ENCODE data around the gene GALNT2.

The GALNT2 gene

DNA sequence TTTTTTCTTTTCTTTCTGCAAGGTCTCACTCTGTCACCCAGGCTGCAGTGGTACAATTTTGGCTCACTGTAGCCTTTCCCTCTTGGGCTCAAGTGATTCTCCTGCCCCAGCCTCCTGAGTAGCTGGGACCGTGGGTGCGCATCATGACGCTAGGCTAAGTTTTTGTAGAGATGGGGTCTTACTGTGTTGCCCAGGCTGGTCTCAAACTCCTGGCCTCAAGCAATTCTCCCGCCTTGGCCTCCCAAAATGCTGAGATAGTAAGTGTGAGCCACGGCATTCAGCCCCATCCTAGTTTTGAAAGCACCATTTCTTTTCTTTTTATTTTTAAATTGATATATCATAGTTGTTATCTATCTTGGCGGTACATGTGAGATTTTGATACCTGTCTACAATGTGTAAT, 140.6 kb downstream of the GALNT2 start:
- H3K4me3 ChIP-seq (ENCODE audit: low read depth, low read length): no peak overlapping the region
- no peak overlapping the region for H3K9ac ChIP-seq (ENCODE audit: low read depth, low read length)
- no peaks in the 10 kb centered on the region for H3K27me3 ChIP-seq (ENCODE audit: control insufficient read depth, insufficient read depth, low read length)
- H3K27ac ChIP-seq (ENCODE audit: low read depth, low read length): no peak overlapping the region
- H3K9me3 ChIP-seq (ENCODE audit: control insufficient read depth, insufficient read depth, low read length): no peaks in the 10 kb centered on the region
- H3K36me3 ChIP-seq (ENCODE audit: control insufficient read depth, insufficient read depth, low read length): peaks cover 23% of the 10 kb centered on the region
- no peaks in the 10 kb centered on the region for H3K4me1 ChIP-seq (ENCODE audit: control insufficient read depth, insufficient read depth, low read length)

DNA sequence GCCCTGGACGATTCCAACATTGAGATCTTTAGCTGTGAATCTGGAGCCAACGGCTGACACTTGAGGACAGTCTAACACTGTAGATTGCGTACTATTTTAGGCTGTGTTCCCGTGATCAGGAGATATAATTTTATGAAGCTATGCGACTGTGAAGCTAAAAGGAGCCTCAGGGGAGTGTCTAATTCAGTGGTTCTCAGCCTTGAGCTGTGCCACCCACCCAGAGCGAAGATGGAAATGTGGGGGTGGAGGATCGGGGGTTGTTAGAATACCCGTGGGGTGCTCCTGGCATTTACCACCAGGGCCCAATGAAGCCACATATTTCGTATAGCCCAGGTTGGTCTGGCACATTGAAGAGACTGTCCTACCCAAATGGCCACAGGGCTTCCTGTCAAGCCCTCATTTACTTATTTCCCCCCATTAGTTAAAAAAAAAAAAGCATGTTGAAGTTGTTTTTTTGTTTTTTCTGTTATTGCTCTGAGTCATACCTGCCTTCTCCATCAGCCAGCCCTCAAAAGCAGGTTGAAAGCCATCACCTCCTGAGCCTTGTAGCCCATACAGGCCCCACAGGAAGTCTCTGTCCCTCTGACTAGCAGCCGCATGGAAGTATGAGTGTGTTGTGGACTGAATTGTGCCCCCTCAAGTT, 141.7 kb downstream of the GALNT2 start:
- no peak overlapping the region for H3K9ac ChIP-seq (ENCODE audit: low read depth, low read length)
- no peak overlapping the region for H3K27ac ChIP-seq (ENCODE audit: low read depth, low read length)
- no peaks in the 10 kb centered on the region for H3K9me3 ChIP-seq (ENCODE audit: control insufficient read depth, insufficient read depth, low read length)
- H3K36me3 ChIP-seq (ENCODE audit: control insufficient read depth, insufficient read depth, low read length): peaks cover 14% of the 10 kb centered on the region
- H3K4me1 ChIP-seq (ENCODE audit: control insufficient read depth, insufficient read depth, low read length): no peaks in the 10 kb centered on the region
- no peaks in the 10 kb centered on the region for H3K27me3 ChIP-seq (ENCODE audit: control insufficient read depth, insufficient read depth, low read length)
- H3K4me3 ChIP-seq (ENCODE audit: low read depth, low read length): no peak overlapping the region

DNA sequence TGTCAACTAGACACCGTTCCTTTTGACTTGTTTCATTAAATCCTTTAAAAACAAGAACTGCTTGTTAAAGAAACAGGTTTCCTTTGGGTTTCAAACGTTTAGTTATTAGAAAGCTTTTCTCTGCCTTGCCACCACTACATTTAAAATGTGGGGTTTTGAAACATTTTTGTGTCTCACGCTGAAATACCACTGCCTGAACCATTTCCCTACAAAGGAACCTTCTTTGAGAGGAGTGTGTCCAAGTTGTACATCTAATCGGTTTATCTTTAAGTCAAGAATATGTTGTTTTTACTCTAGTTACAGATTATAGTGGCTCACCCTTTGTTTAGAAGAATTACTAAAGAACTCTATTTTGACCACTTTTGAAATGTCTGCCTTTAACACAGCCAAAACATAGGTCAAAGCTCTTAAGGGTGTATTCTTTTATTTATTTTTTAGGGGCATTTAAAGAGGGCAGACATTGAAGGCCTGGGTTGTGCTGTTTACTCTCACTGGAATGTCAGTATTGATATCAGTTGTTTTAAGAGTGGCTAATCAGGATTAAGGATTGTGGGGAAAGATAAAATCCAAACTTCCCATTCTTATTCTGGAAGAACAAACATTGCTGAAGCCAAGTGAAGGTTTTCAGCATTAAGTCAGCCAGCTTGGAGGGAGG, 143.4 kb downstream of the GALNT2 start:
- H3K4me3 ChIP-seq (ENCODE audit: low read depth, low read length): no peak overlapping the region
- H3K4me1 ChIP-seq (ENCODE audit: control insufficient read depth, insufficient read depth, low read length): no peaks in the 10 kb centered on the region
- H3K9me3 ChIP-seq (ENCODE audit: control insufficient read depth, insufficient read depth, low read length): no peaks in the 10 kb centered on the region
- no peaks in the 10 kb centered on the region for H3K36me3 ChIP-seq (ENCODE audit: control insufficient read depth, insufficient read depth, low read length)
- no peaks in the 10 kb centered on the region for H3K27me3 ChIP-seq (ENCODE audit: control insufficient read depth, insufficient read depth, low read length)
- H3K27ac ChIP-seq (ENCODE audit: low read depth, low read length): peak overlapping the region; percentile 36
- H3K9ac ChIP-seq (ENCODE audit: low read depth, low read length): no peak overlapping the region

- H3K27ac ChIP-seq (ENCODE audit: low read depth, low read length): no peak overlapping the region
- H3K4me1 ChIP-seq (ENCODE audit: control insufficient read depth, insufficient read depth, low read length): no peaks in the 10 kb centered on the region
These were observed 143.9 kb downstream of the GALNT2 start for GRCh38 chr1:230210981-230211336.

DNA sequence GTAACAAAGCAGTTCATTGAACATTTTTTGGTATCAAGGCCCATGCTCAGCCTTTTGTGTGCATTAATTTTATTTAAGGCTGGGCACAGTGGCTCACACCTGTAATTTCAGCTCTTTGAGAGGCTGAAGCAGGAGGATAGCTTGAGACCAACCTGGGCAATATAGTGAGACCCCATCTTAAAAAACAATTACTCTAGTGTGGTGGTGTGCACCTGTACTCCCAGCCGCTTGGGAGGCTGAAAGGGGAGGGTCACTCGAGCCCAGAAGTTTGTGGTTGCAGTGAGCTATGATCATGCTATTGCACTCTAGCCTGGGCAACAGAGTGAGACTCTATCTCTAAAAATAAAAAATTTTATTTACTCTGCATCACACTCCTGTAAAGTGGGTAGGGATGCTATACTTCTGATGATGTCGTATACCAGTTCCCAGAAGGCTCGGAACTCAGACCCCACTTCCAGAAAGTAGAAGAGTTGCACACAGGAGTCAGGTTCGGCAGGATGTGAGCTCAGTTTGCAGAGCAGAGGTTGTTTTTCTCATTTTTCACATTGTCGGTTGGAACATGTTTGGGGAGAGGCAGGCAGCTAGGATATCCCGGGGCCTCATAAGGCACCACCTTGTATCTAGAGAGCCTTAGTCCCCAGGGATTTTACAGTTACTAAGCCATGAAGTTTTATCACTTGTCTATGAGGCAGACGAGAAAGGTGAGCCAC, 144.6 kb downstream of the GALNT2 start:
- Histone ChIP-seq H3K36me3 (ENCODE audit: control insufficient read depth, insufficient read depth, low read length) (no peaks in the 10 kb centered on the region), H3K27me3 (ENCODE audit: control insufficient read depth, insufficient read depth, low read length) (no peaks in the 10 kb centered on the region), H3K4me1 (ENCODE audit: control insufficient read depth, insufficient read depth, low read length) (no peaks in the 10 kb centered on the region), H3K9me3 (ENCODE audit: control insufficient read depth, insufficient read depth, low read length) (no peaks in the 10 kb centered on the region), H3K27ac (ENCODE audit: low read depth, low read length) (no peak overlapping the region), H3K9ac (ENCODE audit: low read depth, low read length) (no peak overlapping the region), H3K4me3 (ENCODE audit: low read depth, low read length) (no peak overlapping the region)

More at GRCh38 chr1:230210981-230211336, 143.9 kb downstream of the GALNT2 start:
- no peaks in the 10 kb centered on the region for H3K27me3 ChIP-seq (ENCODE audit: control insufficient read depth, insufficient read depth, low read length)
- no peaks in the 10 kb centered on the region for H3K9me3 ChIP-seq (ENCODE audit: control insufficient read depth, insufficient read depth, low read length)
- no peak overlapping the region for H3K4me3 ChIP-seq (ENCODE audit: low read depth, low read length)
- no peaks in the 10 kb centered on the region for H3K36me3 ChIP-seq (ENCODE audit: control insufficient read depth, insufficient read depth, low read length)
- H3K9ac ChIP-seq (ENCODE audit: low read depth, low read length): no peak overlapping the region

- H3K9ac ChIP-seq (ENCODE audit: low read depth, low read length): no peak overlapping the region
- H3K36me3 ChIP-seq (ENCODE audit: control insufficient read depth, insufficient read depth, low read length): no peaks in the 10 kb centered on the region
- no peak overlapping the region for H3K4me3 ChIP-seq (ENCODE audit: low read depth, low read length)
- no peak overlapping the region for H3K27ac ChIP-seq (ENCODE audit: low read depth, low read length)
- no peaks in the 10 kb centered on the region for H3K9me3 ChIP-seq (ENCODE audit: control insufficient read depth, insufficient read depth, low read length)
- no peaks in the 10 kb centered on the region for H3K27me3 ChIP-seq (ENCODE audit: control insufficient read depth, insufficient read depth, low read length)
- H3K4me1 ChIP-seq (ENCODE audit: control insufficient read depth, insufficient read depth, low read length): no peaks in the 10 kb centered on the region
These were observed 145.4 kb downstream of the GALNT2 start for GRCh38 chr1:230212405-230212936.

DNA sequence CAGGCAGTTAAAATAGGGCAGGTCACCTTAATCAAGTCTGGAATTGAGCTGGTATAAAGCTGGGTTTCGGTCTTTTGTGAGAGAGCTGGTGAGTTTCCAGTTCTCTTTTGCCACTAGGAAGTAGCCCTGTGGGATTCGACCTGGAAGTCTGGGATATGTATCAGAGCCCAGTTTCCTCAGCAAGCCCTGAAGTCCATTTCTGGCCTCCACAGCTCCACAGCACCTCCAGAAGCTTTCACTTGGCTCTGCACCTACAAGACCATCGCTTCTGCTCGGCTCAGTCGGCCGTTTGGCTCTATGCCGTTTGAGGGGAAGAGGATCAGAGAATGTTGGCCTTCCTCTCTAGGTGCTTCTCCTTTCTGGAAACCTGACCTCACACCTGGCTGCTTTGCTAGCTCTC, 148.0 kb downstream of the GALNT2 start:
- H3K4me3 ChIP-seq (ENCODE audit: low read depth, low read length): no peak overlapping the region
- no peaks in the 10 kb centered on the region for H3K4me1 ChIP-seq (ENCODE audit: control insufficient read depth, insufficient read depth, low read length)
- no peaks in the 10 kb centered on the region for H3K9me3 ChIP-seq (ENCODE audit: control insufficient read depth, insufficient read depth, low read length)
- no peak overlapping the region for H3K27ac ChIP-seq (ENCODE audit: low read depth, low read length)
- H3K36me3 ChIP-seq (ENCODE audit: control insufficient read depth, insufficient read depth, low read length): no peaks in the 10 kb centered on the region
- no peaks in the 10 kb centered on the region for H3K27me3 ChIP-seq (ENCODE audit: control insufficient read depth, insufficient read depth, low read length)
- no peak overlapping the region for H3K9ac ChIP-seq (ENCODE audit: low read depth, low read length)

GRCh38 chr1:230215529-230215928, 148.5 kb downstream of the GALNT2 start:
- no peak overlapping the region for H3K9ac ChIP-seq (ENCODE audit: low read depth, low read length)
- H3K9me3 ChIP-seq (ENCODE audit: control insufficient read depth, insufficient read depth, low read length): no peaks in the 10 kb centered on the region
- no peaks in the 10 kb centered on the region for H3K36me3 ChIP-seq (ENCODE audit: control insufficient read depth, insufficient read depth, low read length)
- no peak overlapping the region for H3K4me3 ChIP-seq (ENCODE audit: low read depth, low read length)
- no peaks in the 10 kb centered on the region for H3K27me3 ChIP-seq (ENCODE audit: control insufficient read depth, insufficient read depth, low read length)
- 0 out of 2 replicates have a peak, but pooled peaks cover 2% of the 10 kb centered on the region for H3K4me1 ChIP-seq (ENCODE audit: control insufficient read depth, insufficient read depth, low read length)
- no peak overlapping the region for H3K27ac ChIP-seq (ENCODE audit: low read depth, low read length)

DNA sequence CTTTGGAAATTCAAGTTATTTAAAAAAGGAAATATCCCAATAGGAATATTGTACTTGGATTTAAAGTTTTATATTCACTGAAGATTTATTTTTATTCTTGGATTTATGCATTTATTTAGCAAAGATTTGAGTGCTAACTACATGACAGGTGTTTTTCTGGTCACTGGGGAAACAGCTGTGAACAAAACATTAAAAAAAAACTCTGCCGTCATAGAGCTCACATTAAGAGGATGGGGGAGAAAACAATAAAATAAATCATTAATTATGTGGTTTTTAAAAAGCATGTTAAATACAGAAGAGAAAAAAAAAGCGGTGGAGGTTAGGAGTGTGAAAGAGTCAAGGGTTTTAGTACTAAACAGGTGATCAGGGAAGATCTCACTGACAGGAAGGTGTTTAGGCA, 149.9 kb downstream of the GALNT2 start:
- Histone ChIP-seq H3K4me3 (ENCODE audit: low read depth, low read length) (no peak overlapping the region), H3K4me1 (ENCODE audit: control insufficient read depth, insufficient read depth, low read length) (peaks cover 11% of the 10 kb centered on the region; the same call in 1 of the 2 replicates), H3K27me3 (ENCODE audit: control insufficient read depth, insufficient read depth, low read length) (no peaks in the 10 kb centered on the region), H3K36me3 (ENCODE audit: control insufficient read depth, insufficient read depth, low read length) (no peaks in the 10 kb centered on the region), H3K27ac (ENCODE audit: low read depth, low read length) (no peak overlapping the region), H3K9ac (ENCODE audit: low read depth, low read length) (no peak overlapping the region), H3K9me3 (ENCODE audit: control insufficient read depth, insufficient read depth, low read length) (no peaks in the 10 kb centered on the region)

DNA sequence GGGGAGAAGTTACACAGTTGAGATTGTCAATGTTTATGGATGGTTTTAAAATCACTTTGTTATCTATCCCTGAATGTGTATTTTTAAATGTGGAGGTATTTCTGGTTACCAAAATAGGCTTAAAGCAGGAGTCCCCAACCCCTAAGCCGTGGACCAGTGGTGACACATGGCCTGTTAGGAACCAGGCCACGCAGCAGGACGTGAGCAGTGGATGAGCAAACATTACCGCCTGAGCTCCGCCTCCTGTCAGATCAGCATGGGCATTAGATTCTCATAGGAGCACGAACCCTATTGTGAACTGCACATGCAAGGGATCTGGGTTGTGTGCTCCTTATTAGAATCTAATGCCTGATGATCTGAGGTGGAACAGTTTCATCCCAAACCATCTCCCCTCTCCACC, 151.6 kb downstream of the GALNT2 start:
- peaks cover 11% of the 10 kb centered on the region; the same call in 1 of the 2 replicates for H3K4me1 ChIP-seq (ENCODE audit: control insufficient read depth, insufficient read depth, low read length)
- no peaks in the 10 kb centered on the region for H3K27me3 ChIP-seq (ENCODE audit: control insufficient read depth, insufficient read depth, low read length)
- no peaks in the 10 kb centered on the region for H3K9me3 ChIP-seq (ENCODE audit: control insufficient read depth, insufficient read depth, low read length)

More for the DNA sequence above, 151.6 kb downstream of the GALNT2 start:
- Histone ChIP-seq H3K4me3 (ENCODE audit: low read depth, low read length) (no peak overlapping the region), H3K27ac (ENCODE audit: low read depth, low read length) (no peak overlapping the region), H3K9ac (ENCODE audit: low read depth, low read length) (no peak overlapping the region), H3K36me3 (ENCODE audit: control insufficient read depth, insufficient read depth, low read length) (no peaks in the 10 kb centered on the region)
